ENCODE measurements around the gene RAB26. TPM values are rescaled to one million over a fixed set of nuclear protein-coding genes. Genes with fewer than 3 reads are reported as not detected.

Gene RAB26
- total RNA-seq, 1 experiment from 2014 or later, result 1.2 TPM

GRCh38 chr16:2176047-2176446, 27.6 kb downstream of the RAB26 start:
- no peak for DNase-seq (ENCODE audit: extremely low read depth, low read depth)

DNA sequence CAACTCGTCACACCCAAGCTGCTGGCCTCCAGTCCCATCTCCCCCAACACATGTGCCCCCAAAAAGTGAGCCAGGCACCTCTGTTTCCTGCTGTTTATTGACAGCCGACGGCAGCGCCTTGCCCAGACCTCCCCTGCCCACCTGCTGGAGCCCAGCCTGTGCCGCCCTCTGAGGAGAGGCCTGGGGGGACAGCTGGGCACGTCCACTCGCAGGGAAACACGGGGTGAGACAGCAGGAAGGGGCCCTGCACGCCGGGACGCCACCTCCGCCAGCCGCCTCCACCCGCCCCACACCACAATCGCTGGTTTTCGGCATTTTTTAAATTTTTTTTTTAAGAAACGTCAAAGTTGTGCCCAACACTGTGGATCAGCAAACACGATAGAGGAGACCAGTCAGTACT, 28.7 kb downstream of the RAB26 start:
- DNase-seq (ENCODE audit: extremely low read depth, low read depth), result no peak

DNA sequence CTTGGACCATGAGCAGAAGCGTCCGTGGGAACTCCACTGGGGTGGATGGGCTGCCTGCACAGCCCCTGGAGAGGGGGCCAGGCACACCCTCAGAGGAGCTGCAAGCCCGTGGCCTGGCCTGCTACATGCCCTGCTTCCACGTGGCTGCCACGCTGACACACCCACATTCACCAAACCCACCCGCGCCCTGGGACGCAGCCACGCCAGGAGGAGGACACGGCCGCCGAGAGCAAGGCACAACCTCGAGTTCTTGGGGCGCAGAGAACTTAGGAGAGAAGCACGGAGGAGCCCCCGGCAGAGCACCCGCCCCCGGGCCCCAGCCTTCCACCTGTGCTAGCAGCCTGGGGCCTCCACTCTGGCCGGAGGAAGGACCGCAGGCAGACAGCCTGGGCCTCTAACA, 29.1 kb downstream of the RAB26 start:
- no peak for DNase-seq (ENCODE audit: extremely low read depth, low read depth)

DNA sequence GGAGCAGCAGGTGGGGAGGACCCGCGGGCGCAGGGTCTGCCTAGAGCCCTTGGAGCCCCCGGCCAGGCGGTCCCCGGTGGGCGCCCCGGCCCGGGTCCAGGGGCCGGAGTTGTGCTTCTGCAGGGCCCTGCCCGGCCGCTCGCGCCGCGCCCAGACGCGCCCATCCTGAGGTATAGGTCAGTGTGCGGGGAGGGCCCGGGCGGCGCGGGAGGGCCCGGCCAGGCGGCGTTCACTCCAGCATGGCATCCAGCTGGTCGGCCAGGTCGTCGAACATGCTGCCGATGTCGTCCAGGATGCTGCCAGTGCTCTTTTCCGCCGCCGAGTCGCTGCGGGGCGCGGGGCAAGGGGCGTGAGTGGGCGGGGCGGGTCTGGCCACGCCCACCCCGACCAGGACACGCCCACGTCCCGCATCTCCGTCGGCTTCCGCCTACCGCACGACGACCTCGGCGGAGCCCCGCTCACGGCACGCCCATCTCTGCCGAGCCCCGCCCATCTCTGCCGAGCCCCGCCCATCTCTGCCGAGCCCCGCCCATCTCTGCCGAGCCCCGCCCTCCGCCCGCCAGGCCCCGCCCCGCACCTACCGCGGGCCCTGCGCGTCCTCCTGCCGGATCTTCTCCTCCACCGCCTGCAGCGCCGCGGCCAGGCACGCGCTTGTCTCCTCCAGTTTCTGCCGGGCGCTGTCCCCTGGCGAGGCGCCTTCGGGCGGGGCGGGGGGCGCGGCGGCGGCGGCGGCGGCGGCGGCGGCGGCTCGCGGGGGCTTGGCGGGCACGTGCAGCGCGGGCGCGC, 30.1 kb downstream of the RAB26 start:
- DNase-seq (ENCODE audit: extremely low read depth, low read depth), result no peak

GRCh38 chr16:2179107-2179501, 30.7 kb downstream of the RAB26 start:
- no peak for DNase-seq (ENCODE audit: extremely low read depth, low read depth)

DNA sequence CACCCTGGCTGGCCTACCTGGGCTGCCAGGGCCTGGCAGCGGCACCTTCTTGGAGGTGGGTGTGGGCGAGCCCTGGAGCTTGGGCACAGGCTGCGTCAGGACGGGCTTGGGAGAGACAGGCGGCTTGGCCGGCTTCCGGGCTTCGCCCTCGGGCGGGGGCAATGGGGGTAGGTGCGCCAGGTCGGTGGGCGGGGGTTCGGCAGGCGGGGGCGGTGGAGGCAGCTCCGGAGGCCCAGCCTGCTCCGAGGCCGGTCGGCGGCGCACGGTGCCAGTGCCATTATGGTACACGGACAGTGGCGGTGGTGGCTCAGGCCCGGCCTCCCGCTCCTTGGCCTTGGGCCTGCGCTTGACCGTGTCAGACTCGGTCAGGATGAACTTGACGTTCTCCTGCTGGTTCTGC, 31.2 kb downstream of the RAB26 start:
- no peak for DNase-seq (ENCODE audit: extremely low read depth, low read depth)

- DNase-seq (ENCODE audit: extremely low read depth, low read depth), result no peak
Observed at GRCh38 chr16:2180461-2180860, 32.0 kb downstream of the RAB26 start.

DNA sequence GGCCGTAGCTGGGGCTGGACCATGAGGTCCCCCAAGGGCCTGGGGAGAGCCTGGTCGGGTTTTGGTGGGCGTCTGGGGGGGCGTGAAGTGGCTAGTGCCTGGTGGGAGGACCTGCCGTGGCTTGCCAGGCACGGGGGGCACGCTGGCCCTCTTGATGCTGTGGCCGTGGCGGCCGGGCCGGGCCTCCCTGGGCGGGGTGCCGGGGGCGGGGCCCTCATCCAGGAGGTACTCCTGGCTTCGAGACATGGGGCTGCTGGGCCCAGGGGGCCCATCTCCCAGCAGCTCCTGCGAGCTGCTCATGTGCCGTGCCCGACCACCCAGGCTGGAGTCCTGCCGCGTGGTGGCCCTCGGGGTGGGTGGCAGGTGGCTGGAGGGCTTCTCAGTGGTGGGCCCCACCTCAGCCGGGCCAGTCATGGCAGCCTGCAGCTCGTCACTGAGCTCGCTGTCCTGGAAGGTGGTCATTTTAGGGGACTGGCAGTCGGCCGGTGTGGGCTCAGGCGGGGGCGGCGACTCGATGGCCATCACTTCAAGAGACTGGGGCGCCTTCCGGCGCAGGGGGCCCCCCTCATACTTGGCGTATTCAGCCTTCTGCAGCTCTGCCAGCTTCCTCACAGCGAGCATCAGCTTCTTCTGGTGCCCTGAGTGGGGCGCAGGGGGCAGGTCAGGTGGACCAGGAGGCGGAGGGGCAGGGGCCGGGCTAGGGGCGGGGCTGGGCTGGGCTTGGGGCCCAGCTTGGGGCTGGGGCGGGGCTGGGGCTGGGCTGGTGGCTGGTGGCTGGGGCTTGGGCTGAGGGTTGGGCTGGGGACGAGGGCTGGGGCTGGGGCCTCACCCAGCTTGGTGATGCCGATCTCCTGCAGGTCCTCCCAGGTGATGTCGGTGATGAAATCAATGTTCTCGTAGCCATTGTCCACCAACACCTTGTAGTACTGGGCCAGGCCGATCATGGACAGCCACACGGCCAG, 32.8 kb downstream of the RAB26 start:
- DNase-seq (ENCODE audit: extremely low read depth, low read depth), result no peak

GRCh38 chr16:2181952-2182351, 33.5 kb downstream of the RAB26 start:
- no peak for DNase-seq (ENCODE audit: extremely low read depth, low read depth)

- DNase-seq (ENCODE audit: extremely low read depth, low read depth), result no peak
Observed at GRCh38 chr16:2183671-2184070, 35.2 kb downstream of the RAB26 start.

- DNase-seq (ENCODE audit: extremely low read depth, low read depth), result no peak
Observed at GRCh38 chr16:2184346-2184745, 35.9 kb downstream of the RAB26 start.

GRCh38 chr16:2184962-2185361, 36.5 kb downstream of the RAB26 start:
- DNase-seq (ENCODE audit: extremely low read depth, low read depth), result no peak

GRCh38 chr16:2186064-2186463, 37.6 kb downstream of the RAB26 start:
- no peak for DNase-seq (ENCODE audit: extremely low read depth, low read depth)

- DNase-seq (ENCODE audit: extremely low read depth, low read depth), result no peak
Observed at GRCh38 chr16:2186505-2186904, 38.1 kb downstream of the RAB26 start.

DNA sequence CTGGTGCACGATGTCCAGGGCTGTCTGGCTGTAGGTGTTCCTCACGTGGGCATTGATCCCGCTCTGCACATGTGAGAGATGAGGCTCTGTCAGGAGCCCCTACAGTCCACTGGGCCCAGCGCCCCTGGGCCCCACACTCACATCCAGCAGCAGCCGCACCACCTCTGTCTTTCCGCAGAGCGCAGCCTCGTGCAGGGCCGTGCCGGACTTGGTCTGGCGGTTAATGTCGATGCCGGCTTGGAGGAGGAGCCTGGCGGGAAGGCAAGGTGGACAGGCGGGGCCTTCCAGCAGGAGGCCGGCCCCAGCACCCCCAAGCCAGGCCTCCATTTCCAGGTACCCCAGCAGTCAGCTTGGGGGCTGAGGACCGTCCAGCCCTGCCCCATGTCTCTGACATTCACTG, 38.8 kb downstream of the RAB26 start:
- no peak for DNase-seq (ENCODE audit: extremely low read depth, low read depth)

DNA sequence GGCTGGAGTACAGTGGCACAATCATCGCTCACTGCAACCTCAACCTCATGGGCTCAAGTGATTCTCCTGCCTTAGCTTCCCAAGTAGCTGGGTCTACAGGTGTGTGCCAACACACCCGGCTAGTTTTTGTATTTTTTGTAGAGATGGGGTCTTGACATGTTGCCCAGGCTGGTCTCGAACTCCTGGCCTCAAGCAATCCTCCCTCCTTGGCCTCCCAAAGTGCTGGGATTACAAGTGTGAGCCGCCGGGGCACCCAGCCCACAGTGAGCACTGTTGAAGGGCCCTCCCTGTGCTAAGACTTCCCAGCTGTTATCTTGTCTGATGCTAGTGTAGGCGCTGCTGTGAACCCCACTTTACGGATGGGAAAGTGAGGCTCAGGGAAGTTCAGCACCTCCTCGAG, 40.0 kb downstream of the RAB26 start:
- no peak for DNase-seq (ENCODE audit: extremely low read depth, low read depth)

DNA sequence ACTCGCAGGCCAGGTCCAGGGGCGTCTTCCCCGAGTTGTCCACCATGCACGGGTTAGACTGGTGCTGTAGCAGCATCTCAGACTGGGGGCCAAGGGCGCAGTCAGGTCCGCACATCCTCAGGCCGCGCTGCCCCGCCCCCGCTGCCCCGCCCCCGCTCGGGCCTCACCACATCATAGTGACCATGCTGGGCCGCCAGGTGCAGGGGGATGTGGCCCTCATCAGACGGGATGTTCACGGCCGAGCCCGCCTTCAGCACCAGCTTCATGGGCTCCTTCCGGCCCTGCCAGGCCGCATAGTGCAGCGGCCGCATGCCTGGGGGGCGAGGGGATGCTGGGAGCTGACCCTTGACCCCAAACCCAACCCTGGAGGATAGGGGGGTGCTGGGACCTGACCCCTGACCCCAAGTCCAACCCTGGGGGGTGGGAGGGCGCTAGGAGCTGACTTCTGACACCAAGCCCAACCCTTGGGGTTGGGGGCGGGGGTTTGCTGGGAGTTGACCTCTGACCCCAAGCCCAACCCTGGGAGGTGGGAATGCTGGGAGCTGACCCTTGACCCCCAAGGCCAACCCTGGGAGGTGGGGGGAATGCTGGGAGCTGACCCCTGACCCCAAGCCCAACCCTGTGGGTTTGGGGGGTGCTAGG, 40.9 kb downstream of the RAB26 start:
- no peak for DNase-seq (ENCODE audit: extremely low read depth, low read depth)

GRCh38 chr16:2190002-2190658, 41.7 kb downstream of the RAB26 start:
- no peak for DNase-seq (ENCODE audit: extremely low read depth, low read depth)

DNA sequence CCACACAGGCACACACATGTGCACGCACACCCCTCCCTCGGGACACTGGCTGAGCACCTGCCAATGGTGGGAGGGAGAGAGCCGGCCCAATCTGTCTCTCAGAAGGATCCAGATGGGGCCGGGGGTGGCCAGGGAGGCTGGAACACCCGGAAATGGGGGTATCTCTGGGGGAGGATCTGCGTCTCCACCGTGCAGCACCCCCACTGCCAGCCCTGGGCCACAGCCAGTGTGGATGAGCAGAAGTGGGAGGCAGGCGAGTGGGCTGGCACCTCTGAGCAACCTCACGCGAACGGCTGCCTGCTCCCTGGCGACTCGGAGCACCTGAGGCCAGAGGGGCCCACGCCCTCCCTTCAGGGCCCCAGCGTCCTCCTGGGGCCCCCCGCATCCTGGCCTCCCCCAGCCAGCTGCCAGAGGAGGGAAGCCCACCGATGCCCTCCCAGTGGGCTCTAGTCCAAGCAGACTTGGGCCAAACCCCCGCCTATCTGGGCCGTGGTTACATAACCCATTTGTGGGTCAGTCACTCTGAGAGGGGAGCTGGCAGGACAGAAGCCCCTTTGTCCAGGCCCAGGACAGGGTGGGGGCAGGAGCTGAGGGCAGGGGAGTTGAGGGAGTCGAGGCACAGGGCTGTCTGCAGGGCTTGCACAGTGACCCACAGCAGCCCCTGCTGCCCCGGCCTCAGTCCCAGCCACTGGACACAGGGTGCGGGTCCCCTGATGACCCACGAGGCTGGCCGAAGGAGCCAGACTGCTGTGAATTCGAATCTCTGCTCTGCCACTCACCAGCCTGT, 42.4 kb downstream of the RAB26 start:
- no peak for DNase-seq (ENCODE audit: extremely low read depth, low read depth)

DNA sequence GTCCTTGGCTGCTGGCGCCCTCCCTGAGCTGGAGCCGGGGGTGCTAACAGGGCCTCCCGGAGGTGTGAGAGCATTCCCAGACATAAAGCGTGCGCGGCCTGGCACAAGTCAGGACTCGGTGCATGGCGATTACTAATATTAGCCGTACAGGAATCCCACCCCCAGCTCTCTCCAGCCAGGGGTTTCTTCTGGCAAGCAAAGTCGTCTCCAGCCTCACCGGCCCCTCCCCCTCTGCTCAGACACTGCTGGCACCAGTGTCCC, 43.0 kb downstream of the RAB26 start:
- DNase-seq (ENCODE audit: extremely low read depth, low read depth), result no peak

Data from NCI-H460 (cell line).